HG03442 (cell line): ENCODE data around the gene ACSS3.
"Not testable (repeated sequence)": the region's sequence is repeated elsewhere in the genome, so short reads cannot be mapped to it uniquely, and the experiment has no call there.

ENCODE experiments used
- ATAC-seq: cut with Tn5 transposase; IDR thresholded peaks from one replicate; pipeline ENCODE4 v1.9.1; 2021; ENCODE audit warnings: mild to moderate bottlenecking, moderate library complexity; ENCODE audit not compliant: unreplicated experiment

Gene ACSS3

DNA sequence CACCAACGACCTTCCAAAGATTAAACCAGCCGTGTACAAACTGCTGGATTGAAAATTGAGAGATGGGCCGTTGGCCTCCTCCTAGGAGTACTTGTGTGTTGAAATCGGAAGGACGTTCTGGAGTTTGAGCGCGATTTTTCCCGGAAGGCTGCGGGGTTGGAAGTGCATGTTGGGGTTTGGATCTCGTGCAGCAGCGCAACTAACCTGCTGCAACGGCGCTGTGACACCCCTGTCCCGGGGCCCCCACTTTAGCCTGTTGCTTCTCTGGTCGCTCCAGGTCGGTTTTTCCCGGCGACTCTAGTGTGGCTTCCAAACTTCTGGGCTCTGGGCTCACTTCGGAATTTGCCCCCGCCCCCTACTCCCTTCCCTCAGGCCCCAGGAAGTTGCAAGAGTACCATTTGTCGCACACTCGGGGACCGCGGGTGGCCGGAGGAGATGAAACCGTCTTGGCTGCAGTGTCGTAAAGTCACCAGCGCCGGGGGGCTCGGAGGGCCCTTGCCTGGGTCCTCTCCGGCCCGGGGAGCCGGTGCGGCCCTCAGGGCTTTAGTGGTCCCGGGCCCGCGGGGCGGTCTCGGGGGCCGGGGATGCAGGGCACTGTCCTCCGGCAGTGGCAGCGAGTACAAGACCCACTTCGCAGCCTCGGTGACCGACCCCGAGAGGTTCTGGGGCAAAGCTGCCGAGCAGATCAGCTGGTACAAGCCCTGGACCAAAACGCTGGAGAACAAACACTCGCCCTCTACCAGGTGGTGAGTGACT lies at the start of gene ACSS3:
ACSS3 (plus strand) TSS at position 394 of the 756 bp plus-strand sequence; CDS start at position 436, 42 bp downstream.
- ATAC-seq, result no peak

DNA sequence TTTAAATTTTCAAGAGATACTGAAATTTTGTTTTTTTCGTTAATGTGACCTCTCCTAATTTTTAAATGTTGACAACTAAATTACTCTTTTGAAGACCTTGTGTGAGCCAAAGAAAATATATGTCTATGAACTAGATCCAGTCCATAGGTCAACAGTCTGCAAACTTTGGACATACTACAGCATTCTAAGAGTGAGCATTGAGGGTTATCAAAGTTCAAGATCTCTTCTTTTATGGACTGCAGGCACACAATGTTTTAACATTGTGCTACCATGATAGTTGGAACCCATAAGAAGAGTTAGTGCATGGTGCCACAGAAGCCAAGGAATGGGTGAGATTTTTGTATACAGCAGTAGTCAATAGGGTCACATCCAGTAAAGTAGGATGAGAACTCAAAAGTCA lies 43.0 kb upstream of the ACSS3 start:
- ATAC-seq, result no peak

DNA sequence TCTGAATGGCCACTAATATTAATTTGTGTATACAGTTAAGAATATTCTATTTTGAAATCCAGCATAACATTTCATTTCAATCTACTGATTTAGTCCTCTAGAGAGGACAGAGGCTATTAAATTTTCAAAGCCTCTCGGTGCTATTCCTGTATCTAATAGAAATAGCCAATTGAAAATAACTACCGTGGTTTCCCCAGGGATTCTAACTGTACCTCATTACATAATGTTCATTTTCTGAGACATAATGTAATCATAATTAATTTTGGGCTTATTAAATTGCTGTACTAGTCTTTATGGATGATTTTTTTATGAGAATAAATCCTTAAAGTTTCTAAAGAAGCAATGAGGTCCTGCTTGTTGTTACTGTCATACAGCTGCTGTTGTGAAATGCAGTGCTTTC lies 38.6 kb upstream of the ACSS3 start:
- ATAC-seq, result no peak

DNA sequence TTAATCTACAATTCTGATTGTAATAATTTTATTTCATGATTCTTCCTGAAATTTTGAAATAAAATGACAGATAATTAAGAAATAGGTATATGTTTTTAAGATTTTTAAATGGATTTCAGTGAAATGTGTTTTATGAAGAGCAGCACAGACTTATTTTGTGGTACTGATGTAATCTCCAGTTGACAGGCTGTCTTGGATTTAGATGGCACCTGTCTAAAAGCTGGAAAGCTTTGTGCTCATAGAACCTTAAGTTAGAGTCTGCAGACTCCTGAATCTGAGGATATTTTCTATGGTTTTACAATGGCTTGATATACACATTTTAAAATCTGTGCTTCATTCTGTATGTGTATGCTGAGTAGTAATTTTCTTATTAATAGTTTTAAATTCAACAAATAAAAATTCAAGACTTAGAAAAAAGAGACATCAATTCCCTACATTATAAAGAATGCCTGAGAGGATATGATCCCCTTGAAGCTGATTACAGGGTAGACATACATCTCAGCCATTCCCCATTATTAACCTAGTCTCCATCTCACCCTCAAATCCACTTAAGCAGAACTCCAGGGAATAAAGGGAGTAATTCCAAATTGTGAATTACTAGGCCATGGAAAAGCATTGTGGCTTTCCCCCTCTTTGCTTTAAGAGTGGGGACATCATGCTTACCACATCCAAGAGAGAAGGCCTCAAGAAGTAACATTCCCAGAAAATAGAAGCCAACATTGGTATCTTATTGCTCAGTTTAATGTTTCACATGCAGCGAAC lies 33.7 kb upstream of the ACSS3 start:
- no peak for ATAC-seq

GRCh38 chr12:81064971-81065370 lies 12.9 kb upstream of the ACSS3 start:
- not testable (repeated sequence) for ATAC-seq

DNA sequence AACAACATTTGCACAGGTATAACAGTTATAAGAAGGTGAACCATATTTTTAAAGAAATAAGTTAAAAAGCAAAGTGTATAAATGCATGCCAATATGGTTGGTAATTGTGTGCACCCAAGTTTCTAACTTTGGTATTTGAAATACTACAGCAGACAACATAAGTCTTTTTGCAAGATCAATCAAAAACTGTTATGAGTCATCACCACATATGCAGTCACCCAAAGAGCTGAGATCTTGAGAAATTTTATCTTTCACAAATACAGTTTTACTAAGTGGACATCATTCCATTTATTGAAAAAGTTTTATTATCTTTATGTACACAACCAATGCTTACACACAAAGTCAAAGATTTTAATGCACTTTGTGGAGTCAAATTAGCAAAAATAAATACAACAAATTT lies 7.0 kb upstream of the ACSS3 start:
- ATAC-seq, result no peak

DNA sequence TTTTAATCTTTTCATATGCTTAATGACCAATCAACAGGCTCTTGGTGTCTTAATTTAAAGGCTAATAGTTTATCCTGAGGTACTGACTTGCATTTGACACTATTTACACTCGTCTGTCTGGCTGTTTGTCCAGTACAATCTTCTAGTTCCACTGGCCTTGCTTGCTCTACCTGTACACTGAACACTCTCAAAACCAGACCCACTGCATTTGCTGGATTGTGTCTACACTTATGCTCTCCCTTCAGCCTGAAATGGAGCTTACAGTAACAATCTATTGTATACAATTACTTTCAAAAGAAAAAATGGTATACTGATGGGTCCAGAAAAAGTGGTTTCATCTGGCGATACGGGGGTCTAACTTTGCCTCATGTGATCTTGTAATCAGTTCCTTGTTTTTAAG lies 2.3 kb upstream of the ACSS3 start:
- ATAC-seq, result no peak

DNA sequence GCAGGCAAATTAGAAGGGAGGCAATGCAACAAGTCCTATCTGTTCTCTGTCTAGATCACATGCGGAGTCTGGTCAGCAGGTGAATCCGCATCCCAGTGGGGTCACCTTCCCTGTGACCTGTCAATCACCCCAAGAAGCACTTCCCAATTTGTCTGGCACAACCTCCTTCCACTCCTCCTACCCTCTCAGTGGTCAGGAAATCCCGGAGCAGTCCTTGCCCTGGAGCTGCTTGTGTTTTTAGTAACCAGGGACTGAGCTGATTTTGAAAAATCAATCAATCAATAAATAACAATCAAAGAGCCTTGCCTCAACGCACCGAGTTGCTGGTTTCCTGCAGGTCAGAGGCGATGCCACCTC lies 572 bp upstream of the ACSS3 start:
- no peak for ATAC-seq

DNA sequence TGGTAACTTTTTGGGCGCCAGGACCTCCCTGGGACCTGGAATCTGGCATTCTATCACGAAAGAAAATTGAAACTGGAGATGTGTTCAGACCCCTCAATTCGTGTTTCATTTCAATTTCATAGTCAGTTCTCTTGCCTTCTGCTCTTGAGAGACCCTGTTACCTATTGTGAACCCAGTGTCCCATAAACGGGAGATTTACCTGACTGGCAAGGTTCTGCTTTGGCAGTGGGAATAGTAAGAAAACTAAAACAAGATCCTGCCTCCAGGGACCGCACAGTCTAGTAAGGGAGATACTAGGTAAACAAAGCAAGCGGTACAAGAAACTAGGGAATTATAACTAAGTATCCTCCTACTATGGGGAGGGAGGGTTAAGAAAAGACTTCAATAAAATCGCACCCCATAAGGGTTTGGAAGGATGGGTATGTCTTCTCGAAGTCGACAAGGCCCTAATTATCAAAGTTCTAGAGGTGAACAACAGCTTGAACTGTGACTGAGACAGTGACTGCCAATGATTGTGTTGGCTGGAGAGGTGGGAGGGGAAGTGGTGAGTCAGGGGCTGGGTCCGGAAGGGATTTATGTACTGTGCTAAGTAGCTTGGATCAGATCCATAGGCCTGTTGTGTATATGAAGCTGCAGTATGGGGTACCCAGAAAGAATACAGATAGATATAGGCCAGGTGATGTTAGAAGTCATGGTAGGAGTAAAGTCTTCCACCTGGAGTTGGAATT lies 754 bp downstream of the ACSS3 start:
- ATAC-seq, result no peak

DNA sequence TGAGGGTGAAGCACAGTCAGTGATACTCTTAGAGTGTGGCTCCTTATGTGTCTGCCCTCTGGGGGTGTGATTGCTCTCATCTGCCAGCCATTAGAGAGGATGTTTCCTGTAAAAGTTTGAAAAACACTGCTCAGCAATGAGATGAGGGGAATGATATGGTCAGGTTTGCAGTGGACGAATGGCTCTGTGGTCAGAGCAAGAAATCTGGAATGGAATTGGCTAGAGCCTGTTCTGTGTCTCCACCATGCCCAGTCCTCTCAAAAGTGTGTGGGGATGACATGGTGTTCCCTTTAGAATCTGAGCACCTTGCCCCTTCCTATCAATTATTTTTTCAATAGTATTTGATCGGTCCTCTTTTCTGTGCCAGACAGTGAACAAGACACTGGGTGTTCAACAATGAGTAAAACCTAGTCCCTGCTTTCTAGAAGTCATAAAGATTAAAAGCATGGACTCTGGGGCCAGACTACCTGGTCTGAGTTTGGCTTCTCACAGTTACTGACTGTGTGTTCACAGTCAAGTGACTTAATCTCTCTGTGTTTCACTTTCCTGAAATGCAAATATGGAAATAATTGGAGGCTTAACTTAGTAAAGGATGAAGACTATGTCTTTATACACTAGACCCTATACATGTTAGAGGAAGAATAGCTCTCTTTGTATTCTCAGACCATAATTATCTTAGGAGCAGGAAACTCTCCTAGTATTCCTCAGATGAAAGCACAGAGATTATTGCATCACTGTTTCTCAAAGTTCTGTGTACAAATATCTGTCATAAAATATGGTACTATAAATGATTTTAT lies 1.6 kb downstream of the ACSS3 start:
- ATAC-seq, result no peak

- no peak for ATAC-seq
Measured at GRCh38 chr12:81080431-81080983, 2.6 kb downstream of the ACSS3 start.

GRCh38 chr12:81081726-81082125 lies 3.8 kb downstream of the ACSS3 start:
- no peak for ATAC-seq

- no peak for ATAC-seq
Measured at GRCh38 chr12:81083018-81083417, 5.1 kb downstream of the ACSS3 start.

DNA sequence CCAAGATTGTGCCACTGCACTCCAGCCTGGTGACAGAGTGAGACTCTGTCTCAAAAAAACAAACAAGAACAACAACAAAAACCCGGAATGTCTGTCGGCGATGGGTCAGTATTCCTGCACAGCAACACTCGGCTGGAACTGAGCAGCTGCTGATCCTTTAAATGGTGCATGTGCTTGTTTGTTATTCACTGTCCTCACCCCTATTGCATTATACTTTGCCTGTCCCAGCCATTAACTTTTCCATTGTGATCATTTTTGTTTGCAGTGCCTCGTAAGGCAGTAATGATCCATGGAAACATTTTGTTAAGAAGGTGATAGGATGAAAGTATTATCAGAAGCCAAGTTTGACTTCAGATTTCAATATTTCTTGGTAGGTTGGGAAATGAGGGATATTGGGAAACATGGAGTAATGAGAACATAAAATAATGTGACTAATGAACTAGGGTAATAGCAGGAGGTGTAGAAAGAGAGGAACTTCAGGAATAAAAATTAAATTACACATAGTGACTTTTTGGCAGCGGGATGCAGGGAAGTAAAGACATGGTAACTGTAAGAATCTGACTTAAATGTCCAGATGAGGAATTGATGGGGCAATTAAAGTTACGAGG lies 6.1 kb downstream of the ACSS3 start:
- ATAC-seq, result no peak

GRCh38 chr12:81084811-81085350 lies 7.0 kb downstream of the ACSS3 start:
- no peak for ATAC-seq

GRCh38 chr12:81085832-81086231 lies 8.0 kb downstream of the ACSS3 start:
- no peak for ATAC-seq

- no peak for ATAC-seq
Measured at GRCh38 chr12:81086342-81086741, 8.5 kb downstream of the ACSS3 start.

DNA sequence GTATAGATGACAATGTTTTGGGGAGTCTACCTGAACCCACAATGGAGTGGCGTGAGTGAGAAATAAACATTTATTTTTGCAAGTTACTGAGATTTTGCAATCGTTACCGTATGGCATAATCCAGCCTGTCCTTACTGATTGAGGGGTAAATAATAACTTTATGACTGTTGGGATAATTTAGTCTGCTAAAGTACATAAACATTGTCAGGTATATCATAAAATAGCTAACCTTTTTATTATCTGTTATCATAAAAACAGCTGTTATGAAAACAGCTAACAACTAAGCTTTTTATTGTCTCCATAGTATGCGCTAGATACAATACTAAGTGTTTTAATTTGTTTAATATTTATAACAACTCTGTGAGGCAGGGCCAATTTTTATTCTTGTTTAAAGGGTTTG lies 10.3 kb downstream of the ACSS3 start:
- ATAC-seq, result no peak

- ATAC-seq, result no peak
Measured at GRCh38 chr12:81089412-81089811, 11.5 kb downstream of the ACSS3 start.

DNA sequence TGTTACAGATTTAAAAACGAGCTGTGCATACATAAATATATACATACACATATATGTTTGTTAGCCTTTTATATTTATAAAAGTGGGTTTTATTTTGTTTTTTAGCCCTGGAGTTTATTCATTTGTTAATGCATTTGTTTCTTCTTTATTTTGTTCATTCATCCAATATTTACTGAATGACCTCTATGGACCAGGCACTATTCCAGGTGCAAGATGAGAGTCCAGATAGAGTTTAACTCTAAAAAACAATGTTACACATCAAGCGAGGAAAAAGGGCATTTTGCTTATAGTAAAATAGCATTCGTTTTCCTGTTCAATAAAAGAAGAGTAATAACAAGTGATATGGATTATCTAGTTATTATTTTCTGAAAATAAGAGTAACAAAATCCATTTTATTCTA lies 14.2 kb downstream of the ACSS3 start:
- ATAC-seq, result no peak
